IMR-90 (cell line): ENCODE data around the gene MRPS34. TPM values are rescaled to one million over a fixed set of nuclear protein-coding genes. Genes with fewer than 3 reads are reported as not detected.

Experiments used
- ATAC-seq: fragments of 200-7000 bp; cut with Tn5 transposase; 2 replicates; pipeline ENCODE4 v1.9.1; 2020; ENCODE audit warnings: low read depth, mild to moderate bottlenecking, moderate library complexity
- BruUV-seq: library from RNA; stranded (reverse); fragments of 400-500 nt; replicated peaks from 2 replicates; lab custom pipeline; 2021; lab: Mats Ljungman, UMichigan
- CTCF ChIA-PET: fragments of 300-600 bp; formaldehyde crosslinking; extraction: SDS; loops from one replicate; lab custom pipeline; 2021; ENCODE audit warnings: antibody characterized with exemption; lab: Yijun Ruan, JAX
- POLR2A ChIA-PET: fragments of 300-600 bp; sonication (Branson Sonifier 250); formaldehyde crosslinking; loops from one replicate; lab custom pipeline; 2022; ENCODE audit warnings: antibody characterized with exemption; ENCODE audit not compliant: unreplicated experiment; lab: Charles Lee
- DNase-seq: peaks from one replicate; pipeline ENCODE4 v3.0.0; 2013
- H2AFZ ChIP-seq: replicated peaks from 2 replicates; pipeline ENCODE3; 2013; ENCODE audit warnings: low read length, mild to moderate bottlenecking; ENCODE audit not compliant: poor library complexity
- H2AK5ac ChIP-seq: 2 replicates; pipeline ENCODE4 v1.6.1; 2013; ENCODE audit warnings: low read depth, low read length, inconsistent platforms
- H2AK9ac ChIP-seq: replicated peaks from 2 replicates; pipeline ENCODE3; 2013; ENCODE audit warnings: mild to moderate bottlenecking, low read depth, low read length, moderate library complexity; ENCODE audit not compliant: poor library complexity
- H2BK120ac ChIP-seq: 2 replicates; pipeline ENCODE4 v1.6.1; 2013; ENCODE audit warnings: low read depth, low read length, inconsistent platforms
- H2BK15ac ChIP-seq: 3 replicates; pipeline ENCODE4 v1.6.1; 2013; ENCODE audit warnings: low read depth, low read length, inconsistent platforms
- H2BK20ac ChIP-seq: 2 replicates; pipeline ENCODE4 v1.6.1; 2013; ENCODE audit warnings: low read depth, mild to moderate bottlenecking, inconsistent platforms, low read length, moderate library complexity
- H2BK5ac ChIP-seq: 2 replicates; pipeline ENCODE4 v1.6.1; 2013; ENCODE audit warnings: mild to moderate bottlenecking, low read depth, low read length, inconsistent platforms; ENCODE audit not compliant: poor library complexity, severe bottlenecking
- H3K14ac ChIP-seq: replicated peaks from 2 replicates; pipeline ENCODE4 v1.6.1; 2013; ENCODE audit warnings: low read depth, low read length, inconsistent platforms
- H3K18ac ChIP-seq: 2 replicates; pipeline ENCODE4 v1.6.1; 2013; ENCODE audit warnings: low read depth, low read length, control low read depth
- H3K23ac ChIP-seq: 2 replicates; pipeline ENCODE4 v1.6.1; 2013; ENCODE audit warnings: low read depth, low read length, inconsistent platforms
- H3K27ac ChIP-seq: 2 replicates; pipeline ENCODE4 v1.5.1; 2013; ENCODE audit warnings: mild to moderate bottlenecking, control low read depth, low read length; ENCODE audit not compliant: insufficient read depth
- H3K27me3 ChIP-seq: 2 replicates; pipeline ENCODE4 v1.6.1; 2013; ENCODE audit warnings: low read length; ENCODE audit not compliant: control insufficient read depth, insufficient read depth
- H3K36me3 ChIP-seq: 2 replicates; pipeline ENCODE4 v1.6.1; 2013; ENCODE audit warnings: low read length, mixed read lengths; ENCODE audit not compliant: control insufficient read depth, insufficient read depth
- H3K4ac ChIP-seq: 2 replicates; pipeline ENCODE4 v1.6.1; 2013; ENCODE audit warnings: low read depth, low read length, inconsistent platforms
- H3K4me1 ChIP-seq: 2 replicates; pipeline ENCODE4 v1.6.1; 2013; ENCODE audit warnings: low read length, mixed read lengths; ENCODE audit not compliant: control insufficient read depth, insufficient read depth
- H3K4me2 ChIP-seq: 2 replicates; pipeline ENCODE4 v1.6.1; 2013; ENCODE audit warnings: low read depth, mild to moderate bottlenecking, control low read depth, low read length, moderate library complexity
- H3K4me3 ChIP-seq: 2 replicates; pipeline ENCODE4 v1.5.1; 2013; ENCODE audit warnings: low read depth, mild to moderate bottlenecking, control low read depth, low read length, moderate library complexity; ENCODE audit not compliant: insufficient read depth
- H3K56ac ChIP-seq: 2 replicates; pipeline ENCODE4 v1.6.1; 2013; ENCODE audit warnings: low read length, inconsistent platforms; ENCODE audit not compliant: insufficient read depth; ENCODE audit errors: extremely low read depth
- H3K79me1 ChIP-seq, 2 experiments: 2 replicates each; pipeline ENCODE4 v1.6.1; 2013; ENCODE audit warnings: low read length in 2 of 2, inconsistent platforms in 1 of 2, low read depth in 1 of 2
- H3K9ac ChIP-seq: 2 replicates; pipeline ENCODE4 v1.6.1; 2013; ENCODE audit warnings: low read depth, low read length, control low read depth
- H3K9me1 ChIP-seq: 2 replicates; pipeline ENCODE4 v1.6.1; 2013; ENCODE audit warnings: low read length, inconsistent platforms; ENCODE audit not compliant: insufficient read depth
- H3K9me3 ChIP-seq: 2 replicates; pipeline ENCODE4 v1.6.1; 2013; ENCODE audit warnings: low read length; ENCODE audit not compliant: control insufficient read depth, insufficient read depth
- H4K20me1 ChIP-seq: 2 replicates; pipeline ENCODE4 v1.6.1; 2013; ENCODE audit warnings: low read length, inconsistent platforms; ENCODE audit not compliant: insufficient read depth
- H4K5ac ChIP-seq: 2 replicates; pipeline ENCODE4 v1.6.1; 2013; ENCODE audit warnings: mild to moderate bottlenecking, low read depth, low read length, control low read depth
- H4K8ac ChIP-seq, 2 experiments: 2 replicates each; pipeline ENCODE4 v1.6.1; 2013; ENCODE audit warnings: low read depth in 2 of 2, low read length in 2 of 2, control low read depth in 1 of 2, inconsistent platforms in 1 of 2
- H4K91ac ChIP-seq: 2 replicates; pipeline ENCODE4 v1.6.1; 2013; ENCODE audit warnings: low read depth, low read length, inconsistent platforms; ENCODE audit not compliant: insufficient read depth
- BHLHE40 ChIP-seq: fragments of 150-350 bp; IDR thresholded peaks from 2 replicates; pipeline ENCODE4 v1.6.1; 2016; ENCODE audit warnings: mild to moderate bottlenecking, low read depth, low read length
- CEBPB ChIP-seq: IDR thresholded peaks from 2 replicates; pipeline ENCODE4 v1.6.1; 2012; ENCODE audit warnings: low read depth, low read length, improper control_type of control experiment
- CHD1 ChIP-seq: IDR thresholded peaks from 2 replicates; pipeline ENCODE4 v1.6.1; 2012; ENCODE audit warnings: low read depth, low read length, improper control_type of control experiment
- FOS ChIP-seq: fragments of 150-350 bp; IDR thresholded peaks from 2 replicates; pipeline ENCODE4 v1.6.1; 2016; ENCODE audit warnings: low read depth, low read length
- MAFK ChIP-seq: IDR thresholded peaks from 2 replicates; pipeline ENCODE4 v1.6.1; 2012; ENCODE audit warnings: low read depth, low read length, improper control_type of control experiment
- MAZ ChIP-seq: IDR thresholded peaks from 2 replicates; pipeline ENCODE4 v1.6.1; 2012; ENCODE audit warnings: low read depth, mild to moderate bottlenecking, low read length, improper control_type of control experiment, moderate library complexity, borderline replicate concordance
- MXI1 ChIP-seq: IDR thresholded peaks from 2 replicates; pipeline ENCODE4 v1.6.1; 2012; ENCODE audit warnings: low read depth, mild to moderate bottlenecking, low read length, moderate library complexity, borderline replicate concordance
- NFE2L2 ChIP-seq: fragments of 150-350 bp; IDR thresholded peaks from 2 replicates; pipeline ENCODE4 v1.6.1; 2016; ENCODE audit warnings: low read depth, mild to moderate bottlenecking, low read length
- POLR2A ChIP-seq: IDR thresholded peaks from 2 replicates; pipeline ENCODE4 v1.6.1; 2012; ENCODE audit warnings: mild to moderate bottlenecking, low read depth, low read length
- RAD21 ChIP-seq: IDR thresholded peaks from 2 replicates; pipeline ENCODE4 v1.6.1; 2012; ENCODE audit warnings: low read length, improper control_type of control experiment
- RCOR1 ChIP-seq: IDR thresholded peaks from 2 replicates; pipeline ENCODE4 v1.6.1; 2012; ENCODE audit warnings: mild to moderate bottlenecking, low read length, improper control_type of control experiment; ENCODE audit not compliant: insufficient replicate concordance
- RFX5 ChIP-seq: IDR thresholded peaks from 2 replicates; pipeline ENCODE4 v1.8.0; 2012; ENCODE audit warnings: low read depth, mild to moderate bottlenecking, low read length, moderate library complexity
- SMC3 ChIP-seq: fragments of 150-350 bp; IDR thresholded peaks from 2 replicates; pipeline ENCODE4 v1.6.1; 2016; ENCODE audit warnings: low read depth, mild to moderate bottlenecking, antibody characterized with exemption, low read length, moderate library complexity
- WGBS, 2 experiments: methylation state at CpG; one replicate each; pipeline versions ENCODE4 v1.1.5 to v1.1.7; 2013; ENCODE audit warnings: missing lambda C conversion rate in 2 of 2; ENCODE audit not compliant: insufficient read length in 1 of 2; ENCODE audit errors: extremely low coverage in 2 of 2; 5-methylcytosine and 5-hydroxymethylcytosine counted together
- dilution Hi-C: fragments of 300-500 bp; cut with HindIII; formaldehyde crosslinking; loops from one replicate; pipeline ENCODE4 v1.14.3; 2018; ENCODE audit warnings: low sequenced_read_pairs; ENCODE audit not compliant: unreplicated experiment
- in situ Hi-C: fragments of 300-500 bp; cut with MboI; formaldehyde crosslinking; loops from 3 replicates; pipeline ENCODE4 v1.14.3; 2019; ENCODE audit warnings: low sequenced_read_pairs, inconsistent platforms, mixed read lengths
- intact Hi-C: fragments of 100-400 bp; cut with micrococcal nuclease; formaldehyde crosslinking; loops from 2 replicates; pipeline ENCODE4 v1.10.0; 2022
- polyA plus RNA-seq, 3 experiments: library from polyadenylated mRNA; depleted of rRNA; stranded (reverse); fragments of >200 nt; gene quantifications; 2 replicates each; pipeline ENCODE4 v1.2.3, GENCODE V29; 2012; ENCODE audit warnings: low replicate concordance in 1 of 3
- total RNA-seq: library from RNA; depleted of rRNA; stranded (reverse); fragments of >200 nt; gene quantifications from 2 replicates; pipeline ENCODE4 v1.2.3, GENCODE V29; 2012
- TF ChIP-seq, protein P1 (sequence below): conservative IDR thresholded peaks from 2 replicates; pipeline ENCODE4 v1.5.1; 2012; ENCODE audit warnings: mild to moderate bottlenecking, low read depth, low read length, improper control_type of control experiment
- TF ChIP-seq, protein P2 (sequence below): fragments of 150-350 bp; IDR thresholded peaks from 2 replicates; pipeline ENCODE4 v1.6.1; 2017; ENCODE audit warnings: mild to moderate bottlenecking, antibody characterized with exemption, low read length, low read depth
- TF ChIP-seq, protein P3 (sequence below): fragments of 150-350 bp; IDR thresholded peaks from 2 replicates; pipeline ENCODE4 v1.6.1; 2016; ENCODE audit warnings: low read depth, mild to moderate bottlenecking, low read length, moderate library complexity, borderline replicate concordance

MRPS34 gene
- total and polyA plus RNA-seq, 2 of the 4 experiments (the other 2 are of a cell fraction): 68.5 to 80.4 TPM

DNA sequence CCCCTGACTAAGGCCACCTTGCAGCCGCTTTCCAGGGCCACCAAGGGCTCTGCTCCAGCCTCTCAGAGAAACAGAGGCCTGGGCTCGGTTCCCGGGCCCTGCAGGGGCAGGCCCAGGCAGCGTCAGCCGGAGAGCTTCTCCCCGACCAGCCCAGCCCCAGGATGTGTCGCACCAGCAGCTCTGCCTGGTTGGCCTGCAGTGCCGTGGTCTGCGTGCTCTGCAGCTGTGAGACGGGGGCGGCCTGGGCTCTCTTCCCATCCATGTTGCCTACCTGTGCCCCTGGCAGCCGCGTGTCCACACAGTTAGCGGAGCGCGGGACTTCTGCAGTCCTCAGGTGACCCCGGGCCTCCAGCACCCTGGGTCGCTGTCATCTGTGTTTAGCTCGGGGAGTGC, 15.8 kb upstream of the MRPS34 start:
- no peak overlapping the region for H4K8ac ChIP-seq
- WGBS, 2 experiments: 79% methylated on average over 15 of the region's 19 CpGs; no CpG with 5 or more reads in 1 of the 2 experiments
- H3K27me3 ChIP-seq: no peaks in the 10 kb centered on the region
- no peak overlapping the region for H3K9ac ChIP-seq
- H2AK9ac ChIP-seq: no peak overlapping the region
- no peak for TF ChIP-seq FOS
- TF ChIP-seq CHD1: no peak
- no peak for TF ChIP-seq SMC3
- no peak for TF ChIP-seq MAZ
- TF ChIP-seq BHLHE40: no peak
- TF ChIP-seq RCOR1: no peak
- TF ChIP-seq, protein P1, sequence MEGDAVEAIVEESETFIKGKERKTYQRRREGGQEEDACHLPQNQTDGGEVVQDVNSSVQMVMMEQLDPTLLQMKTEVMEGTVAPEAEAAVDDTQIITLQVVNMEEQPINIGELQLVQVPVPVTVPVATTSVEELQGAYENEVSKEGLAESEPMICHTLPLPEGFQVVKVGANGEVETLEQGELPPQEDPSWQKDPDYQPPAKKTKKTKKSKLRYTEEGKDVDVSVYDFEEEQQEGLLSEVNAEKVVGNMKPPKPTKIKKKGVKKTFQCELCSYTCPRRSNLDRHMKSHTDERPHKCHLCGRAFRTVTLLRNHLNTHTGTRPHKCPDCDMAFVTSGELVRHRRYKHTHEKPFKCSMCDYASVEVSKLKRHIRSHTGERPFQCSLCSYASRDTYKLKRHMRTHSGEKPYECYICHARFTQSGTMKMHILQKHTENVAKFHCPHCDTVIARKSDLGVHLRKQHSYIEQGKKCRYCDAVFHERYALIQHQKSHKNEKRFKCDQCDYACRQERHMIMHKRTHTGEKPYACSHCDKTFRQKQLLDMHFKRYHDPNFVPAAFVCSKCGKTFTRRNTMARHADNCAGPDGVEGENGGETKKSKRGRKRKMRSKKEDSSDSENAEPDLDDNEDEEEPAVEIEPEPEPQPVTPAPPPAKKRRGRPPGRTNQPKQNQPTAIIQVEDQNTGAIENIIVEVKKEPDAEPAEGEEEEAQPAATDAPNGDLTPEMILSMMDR: no peak
- TF ChIP-seq, protein P2, sequence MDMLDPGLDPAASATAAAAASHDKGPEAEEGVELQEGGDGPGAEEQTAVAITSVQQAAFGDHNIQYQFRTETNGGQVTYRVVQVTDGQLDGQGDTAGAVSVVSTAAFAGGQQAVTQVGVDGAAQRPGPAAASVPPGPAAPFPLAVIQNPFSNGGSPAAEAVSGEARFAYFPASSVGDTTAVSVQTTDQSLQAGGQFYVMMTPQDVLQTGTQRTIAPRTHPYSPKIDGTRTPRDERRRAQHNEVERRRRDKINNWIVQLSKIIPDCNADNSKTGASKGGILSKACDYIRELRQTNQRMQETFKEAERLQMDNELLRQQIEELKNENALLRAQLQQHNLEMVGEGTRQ: no peak
- no peak for TF ChIP-seq RFX5
- no peak for TF ChIP-seq POLR2A
- TF ChIP-seq, protein P3, sequence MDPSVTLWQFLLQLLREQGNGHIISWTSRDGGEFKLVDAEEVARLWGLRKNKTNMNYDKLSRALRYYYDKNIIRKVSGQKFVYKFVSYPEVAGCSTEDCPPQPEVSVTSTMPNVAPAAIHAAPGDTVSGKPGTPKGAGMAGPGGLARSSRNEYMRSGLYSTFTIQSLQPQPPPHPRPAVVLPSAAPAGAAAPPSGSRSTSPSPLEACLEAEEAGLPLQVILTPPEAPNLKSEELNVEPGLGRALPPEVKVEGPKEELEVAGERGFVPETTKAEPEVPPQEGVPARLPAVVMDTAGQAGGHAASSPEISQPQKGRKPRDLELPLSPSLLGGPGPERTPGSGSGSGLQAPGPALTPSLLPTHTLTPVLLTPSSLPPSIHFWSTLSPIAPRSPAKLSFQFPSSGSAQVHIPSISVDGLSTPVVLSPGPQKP: no peak
- TF ChIP-seq RAD21: no peak
- no peak for TF ChIP-seq CEBPB
- no peak for TF ChIP-seq NFE2L2
- TF ChIP-seq MXI1: no peak
- TF ChIP-seq MAFK: no peak
- H2AFZ ChIP-seq: no peak overlapping the region
- POLR2A ChIA-PET: no interaction called here
- H3K18ac ChIP-seq: no peak overlapping the region
- no peak overlapping the region for H3K27ac ChIP-seq
- no peak overlapping the region for H3K4ac ChIP-seq
- H3K9me1 ChIP-seq: peaks cover 4% of the 10 kb centered on the region; the same call in 1 of the 2 replicates
- peaks cover 12 to 34% of the 10 kb centered on the region in 2 experiments; a peak in 3 of 4 replicates for H3K79me1 ChIP-seq
- no peak overlapping the region for H4K5ac ChIP-seq
- no peaks in the 10 kb centered on the region for H3K9me3 ChIP-seq
- no peak overlapping the region for H3K4me3 ChIP-seq
- DNase-seq (no peak), ATAC-seq (no peak)
- no peak overlapping the region for H2BK5ac ChIP-seq
- CTCF ChIA-PET: no interaction called here
- no peak overlapping the region for H2BK20ac ChIP-seq
- intact Hi-C loops: no loop called here
- no peak overlapping the region for H3K56ac ChIP-seq
- H3K4me1 ChIP-seq: no peaks in the 10 kb centered on the region
- H3K23ac ChIP-seq: no peak overlapping the region
- H3K4me2 ChIP-seq: no peak overlapping the region
- H2AK5ac ChIP-seq: no peak overlapping the region
- BruUV-seq: no TSS peak
- no peak overlapping the region for H2BK120ac ChIP-seq
- in situ Hi-C loops: no loop called here
- H3K36me3 ChIP-seq: peaks cover 36% of the 10 kb centered on the region
- H4K20me1 ChIP-seq: peaks cover 37% of the 10 kb centered on the region
- H2BK15ac ChIP-seq: no peak overlapping the region
- dilution Hi-C loops: no loop called here
- no peak overlapping the region for H3K14ac ChIP-seq
- no peak overlapping the region for H4K91ac ChIP-seq
